Right lobe of liver (tissue), 4 donors: ENCODE measurements around the gene SH2B2.

Experiments
- POLR2A ChIP-seq: fragments of 450-650 bp; IDR thresholded peaks from one replicate; pipeline ENCODE4 v1.6.1; 2017; ENCODE audit warnings: antibody characterized with exemption, mild to moderate bottlenecking
- TF ChIP-seq, protein P1 (sequence below), 4 donors: fragments of 200-600 bp in 3 of 4; fragments of 450-650 bp in 1 of 4; IDR thresholded peaks; one replicate each; pipeline versions ENCODE4 v1.5.1 to v1.8.0; 2016 to 2022; ENCODE audit warnings: antibody characterized with exemption in 4 of 4, mild to moderate bottlenecking in 2 of 4
- donor health status: DM: no; HTN: no; CAD: no.
- donor health status: DM: no; HTN: no; CAD: no.
- donor health status: DM: no; HTN: yes; CAD: no.

DNA sequence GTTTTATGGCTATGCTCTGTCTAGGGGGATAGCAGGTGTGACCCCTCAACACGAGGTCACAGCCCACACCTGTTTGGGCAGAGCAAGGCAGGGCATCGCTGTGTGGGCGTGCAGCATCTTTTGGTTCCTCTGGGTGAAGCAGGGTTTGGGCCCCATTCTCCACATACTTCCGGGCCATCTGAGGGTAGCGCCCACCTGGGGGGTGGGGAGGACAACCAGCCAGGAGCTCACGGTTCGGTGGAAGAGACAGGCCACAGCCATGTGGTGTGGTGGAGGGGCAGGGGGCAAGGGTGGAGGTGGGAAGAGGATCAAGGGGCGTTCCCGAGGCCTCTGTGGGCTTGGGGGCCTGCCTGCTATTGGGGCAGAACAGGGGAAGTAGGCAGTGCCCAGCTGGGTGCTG is 2.4 kb downstream of the SH2B2 start:
- TF ChIP-seq POLR2A: no peak
- TF ChIP-seq, protein P1, sequence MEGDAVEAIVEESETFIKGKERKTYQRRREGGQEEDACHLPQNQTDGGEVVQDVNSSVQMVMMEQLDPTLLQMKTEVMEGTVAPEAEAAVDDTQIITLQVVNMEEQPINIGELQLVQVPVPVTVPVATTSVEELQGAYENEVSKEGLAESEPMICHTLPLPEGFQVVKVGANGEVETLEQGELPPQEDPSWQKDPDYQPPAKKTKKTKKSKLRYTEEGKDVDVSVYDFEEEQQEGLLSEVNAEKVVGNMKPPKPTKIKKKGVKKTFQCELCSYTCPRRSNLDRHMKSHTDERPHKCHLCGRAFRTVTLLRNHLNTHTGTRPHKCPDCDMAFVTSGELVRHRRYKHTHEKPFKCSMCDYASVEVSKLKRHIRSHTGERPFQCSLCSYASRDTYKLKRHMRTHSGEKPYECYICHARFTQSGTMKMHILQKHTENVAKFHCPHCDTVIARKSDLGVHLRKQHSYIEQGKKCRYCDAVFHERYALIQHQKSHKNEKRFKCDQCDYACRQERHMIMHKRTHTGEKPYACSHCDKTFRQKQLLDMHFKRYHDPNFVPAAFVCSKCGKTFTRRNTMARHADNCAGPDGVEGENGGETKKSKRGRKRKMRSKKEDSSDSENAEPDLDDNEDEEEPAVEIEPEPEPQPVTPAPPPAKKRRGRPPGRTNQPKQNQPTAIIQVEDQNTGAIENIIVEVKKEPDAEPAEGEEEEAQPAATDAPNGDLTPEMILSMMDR (IDR thresholded peaks at IDR 0.05): no peak
